Fibroblast of the conjunctiva (primary cell): ENCODE data around the gene CRISPLD2.

Experiments
- DNase-seq: peaks from one replicate; pipeline ENCODE4 v3.0.0-alpha.2; 2010; ENCODE audit warnings: low read depth

CRISPLD2 gene

GRCh38 chr16:84957792-84958191 lies 138.0 kb downstream of the CRISPLD2 start:
- DNase-seq = no peak
